DND-41 (cell line): ENCODE measurements around the gene ZSCAN29.

ENCODE experiments used
- EZH2 ChIP-seq: IDR thresholded peaks from 3 replicates; pipeline ENCODE4 v1.6.1; 2012; ENCODE audit warnings: borderline replicate concordance, low read depth, mild to moderate bottlenecking, moderate library complexity, low read length, inconsistent platforms; ENCODE audit not compliant: severe bottlenecking
- TF ChIP-seq, protein P1 (sequence below): IDR thresholded peaks from 2 replicates; pipeline ENCODE4 v1.5.1; 2012; ENCODE audit warnings: borderline replicate concordance, low read length, moderate library complexity, mild to moderate bottlenecking; ENCODE audit not compliant: poor library complexity, severe bottlenecking; ENCODE audit errors: extremely low read depth

- TF ChIP-seq, protein P1, sequence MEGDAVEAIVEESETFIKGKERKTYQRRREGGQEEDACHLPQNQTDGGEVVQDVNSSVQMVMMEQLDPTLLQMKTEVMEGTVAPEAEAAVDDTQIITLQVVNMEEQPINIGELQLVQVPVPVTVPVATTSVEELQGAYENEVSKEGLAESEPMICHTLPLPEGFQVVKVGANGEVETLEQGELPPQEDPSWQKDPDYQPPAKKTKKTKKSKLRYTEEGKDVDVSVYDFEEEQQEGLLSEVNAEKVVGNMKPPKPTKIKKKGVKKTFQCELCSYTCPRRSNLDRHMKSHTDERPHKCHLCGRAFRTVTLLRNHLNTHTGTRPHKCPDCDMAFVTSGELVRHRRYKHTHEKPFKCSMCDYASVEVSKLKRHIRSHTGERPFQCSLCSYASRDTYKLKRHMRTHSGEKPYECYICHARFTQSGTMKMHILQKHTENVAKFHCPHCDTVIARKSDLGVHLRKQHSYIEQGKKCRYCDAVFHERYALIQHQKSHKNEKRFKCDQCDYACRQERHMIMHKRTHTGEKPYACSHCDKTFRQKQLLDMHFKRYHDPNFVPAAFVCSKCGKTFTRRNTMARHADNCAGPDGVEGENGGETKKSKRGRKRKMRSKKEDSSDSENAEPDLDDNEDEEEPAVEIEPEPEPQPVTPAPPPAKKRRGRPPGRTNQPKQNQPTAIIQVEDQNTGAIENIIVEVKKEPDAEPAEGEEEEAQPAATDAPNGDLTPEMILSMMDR, result no peak
- TF ChIP-seq EZH2, result no peak
Observed at GRCh38 chr15:43325039-43325684, 45.7 kb downstream of the ZSCAN29 start.
